GM21381 (cell line): ENCODE results near the gene TIMM10.

Experiments
- ATAC-seq: cut with Tn5 transposase; IDR thresholded peaks from one replicate; pipeline ENCODE4 v1.9.1; 2021; ENCODE audit warnings: mild to moderate bottlenecking, moderate library complexity; ENCODE audit not compliant: unreplicated experiment

Gene TIMM10

DNA sequence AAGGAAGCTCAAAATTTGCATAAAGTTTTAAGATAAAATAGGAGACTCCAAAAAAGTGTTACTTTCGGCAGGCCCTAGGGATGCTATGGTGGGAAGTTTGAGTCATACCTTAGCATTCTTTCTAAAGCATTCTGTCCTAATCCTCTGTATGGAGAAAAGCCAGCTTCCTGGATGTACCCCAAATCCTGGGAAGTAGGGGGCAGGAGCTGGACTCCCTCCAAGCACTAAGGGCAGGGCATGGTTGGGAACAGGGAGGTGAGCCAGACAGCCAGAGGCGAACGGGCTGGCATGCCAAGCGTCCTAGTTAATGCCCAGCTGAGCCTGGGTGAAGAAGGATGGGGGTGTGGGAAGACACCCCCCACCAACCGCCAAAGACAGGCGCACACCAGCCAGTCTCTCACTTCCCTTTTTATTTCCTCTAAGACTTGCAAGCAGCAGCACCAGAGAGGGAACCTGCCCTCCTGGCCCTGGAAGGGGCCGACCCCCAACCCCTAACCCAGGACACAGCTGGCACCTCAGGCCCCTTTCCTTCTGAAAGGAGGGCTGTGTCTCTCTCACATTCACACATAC, 46.3 kb downstream of the TIMM10 start:
- ATAC-seq = peak; percentile 60

DNA sequence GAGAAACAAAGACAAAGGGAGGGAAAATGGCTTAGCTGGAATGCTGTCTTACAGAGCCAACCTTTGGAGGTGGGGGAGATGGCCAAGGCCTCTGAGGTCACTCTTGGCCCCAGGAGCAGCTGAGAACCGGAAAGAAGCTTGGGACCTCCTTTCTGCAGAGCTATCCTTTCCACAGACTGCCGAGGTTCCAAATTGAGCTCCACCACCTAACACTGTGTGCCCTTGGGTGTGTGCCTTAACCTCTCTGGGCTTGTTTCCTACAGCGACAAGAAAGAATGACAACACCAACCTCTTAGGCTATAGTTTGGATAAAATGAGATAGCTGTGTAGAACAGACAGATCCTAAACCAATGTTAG, 47.0 kb downstream of the TIMM10 start:
- no peak for ATAC-seq

DNA sequence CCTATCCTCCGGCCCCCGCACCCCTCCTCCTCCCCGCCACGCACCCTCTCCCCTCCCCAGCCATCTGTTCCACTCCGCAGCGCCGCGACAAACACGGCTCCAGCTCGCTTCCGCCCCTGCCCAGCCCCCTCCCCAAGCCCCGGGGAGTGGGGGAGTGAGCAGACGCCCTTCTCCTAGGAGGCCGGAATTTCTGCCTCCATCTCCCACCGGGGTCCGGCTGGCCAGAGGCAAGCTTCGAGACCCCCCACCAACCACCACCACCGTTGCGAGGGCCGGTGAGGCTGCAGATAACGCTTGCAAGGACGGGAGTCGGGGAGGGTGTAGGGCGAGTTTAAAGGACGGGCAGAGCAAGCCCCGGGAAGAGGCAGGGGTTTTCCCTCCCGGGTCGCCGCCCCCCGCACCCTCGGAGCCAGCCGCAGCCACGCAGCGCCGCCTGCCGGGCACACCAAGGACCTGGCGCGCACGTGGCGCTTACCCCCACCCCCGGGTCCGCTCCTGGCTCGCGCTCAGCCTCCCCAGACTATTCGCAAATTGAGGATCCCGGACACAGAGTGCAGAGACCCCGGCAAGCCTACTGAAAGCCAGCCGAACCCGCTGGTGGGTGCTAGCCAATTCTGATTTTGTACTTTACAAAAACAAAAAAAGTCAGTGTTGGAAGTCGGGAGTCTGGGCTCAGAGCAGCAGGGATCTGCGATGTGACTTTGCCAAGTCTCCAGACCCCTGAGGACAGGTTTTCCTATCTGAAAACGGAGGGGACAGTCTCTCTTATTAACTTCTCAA, 47.6 kb downstream of the TIMM10 start:
- peak; percentile 44 for ATAC-seq

DNA sequence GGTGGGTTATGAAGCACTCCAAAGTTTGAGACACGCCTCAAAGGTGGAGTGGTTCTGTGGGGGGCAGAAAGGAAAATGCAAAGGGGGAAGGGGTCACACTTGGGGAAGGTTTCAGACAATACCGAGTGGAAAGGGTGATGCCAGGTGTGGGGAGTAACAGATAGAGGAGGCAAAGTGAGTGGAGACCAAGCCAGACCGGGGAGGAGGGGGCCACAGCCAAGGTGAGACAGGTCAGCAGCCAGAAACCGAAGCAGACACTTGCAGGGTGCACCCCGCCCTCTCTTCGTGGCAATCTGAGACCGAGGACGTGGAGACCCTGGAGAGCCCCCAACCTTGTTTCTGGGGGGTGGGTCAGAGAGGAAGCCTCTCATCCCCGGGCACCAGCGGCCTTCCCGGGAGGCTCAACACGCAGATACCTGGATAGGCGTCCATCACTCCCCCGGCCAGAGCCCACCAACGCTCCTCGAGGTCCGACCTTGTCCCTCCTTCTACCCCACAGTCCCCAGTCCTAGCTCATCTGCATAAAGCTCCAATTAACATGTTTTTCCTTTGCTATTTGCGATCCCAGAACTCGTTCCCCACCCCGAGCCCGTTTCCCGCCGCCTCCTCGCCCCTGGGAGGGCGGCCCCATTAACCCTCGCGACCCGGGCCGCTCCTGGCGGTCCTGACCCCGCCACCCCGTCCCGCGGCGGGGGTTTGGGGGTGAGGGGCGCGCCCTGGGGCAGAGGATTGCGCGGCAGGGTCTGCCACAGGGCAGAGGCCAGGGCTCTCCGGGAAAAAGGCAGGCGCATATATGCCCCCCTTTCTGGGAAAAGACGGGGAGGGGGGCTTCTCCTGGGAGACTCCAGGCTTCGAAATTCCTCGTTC, 48.4 kb downstream of the TIMM10 start:
- ATAC-seq = no peak

DNA sequence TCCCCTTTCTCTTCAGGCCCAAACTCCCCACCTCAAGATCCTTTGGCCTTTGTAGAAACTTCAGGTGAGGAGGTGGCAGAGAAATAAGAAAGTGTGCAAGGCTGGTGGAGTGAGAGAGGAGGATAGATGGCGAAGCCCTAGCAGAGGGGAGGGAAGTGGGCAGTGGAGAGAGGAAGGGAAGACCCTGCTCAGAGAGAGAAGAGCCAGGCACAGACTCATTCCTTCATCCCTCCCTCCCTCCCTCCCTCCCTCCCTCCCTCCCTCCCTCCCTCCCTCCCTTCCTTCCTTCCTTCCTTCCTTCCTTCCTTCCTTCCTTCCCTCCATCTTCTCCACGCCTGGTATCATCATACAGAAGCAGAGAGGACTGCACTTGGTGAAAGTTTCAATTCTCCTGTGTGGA, 49.2 kb downstream of the TIMM10 start:
- ATAC-seq = no peak

DNA sequence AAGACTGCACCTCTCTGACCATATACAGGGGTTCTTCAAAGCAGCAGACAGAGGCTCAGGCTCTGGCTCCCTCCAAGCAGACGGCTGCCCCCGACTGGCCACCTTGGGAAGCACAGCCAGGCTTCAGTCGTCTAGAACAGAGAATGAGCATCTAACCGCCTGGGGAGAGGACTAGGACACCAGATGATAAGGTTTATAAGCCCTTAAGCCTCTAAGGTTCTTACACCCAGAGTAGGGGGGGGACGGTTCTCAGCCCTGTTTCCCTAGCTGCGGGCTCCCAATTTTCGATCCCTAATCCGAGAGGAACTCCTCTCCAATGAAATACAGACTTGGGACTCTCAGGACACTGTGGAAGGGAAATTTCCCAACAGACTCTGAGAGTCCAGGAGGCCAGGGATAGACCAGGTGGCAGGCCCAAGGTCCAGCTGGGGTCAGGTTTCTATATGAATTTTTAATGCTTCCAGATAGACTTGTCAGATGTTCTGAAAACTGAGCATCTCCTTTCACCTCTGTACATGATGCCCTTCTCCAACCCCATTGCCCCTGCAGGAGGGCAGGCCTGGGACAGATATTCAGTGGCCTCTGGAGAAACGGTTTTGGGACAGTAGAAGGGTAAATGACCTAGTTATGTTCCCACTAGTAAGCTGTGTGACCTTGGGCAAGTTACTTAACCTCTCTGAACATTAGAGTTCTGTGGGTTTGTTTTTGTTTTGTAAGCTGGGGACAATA, 50.0 kb downstream of the TIMM10 start:
- no peak for ATAC-seq

DNA sequence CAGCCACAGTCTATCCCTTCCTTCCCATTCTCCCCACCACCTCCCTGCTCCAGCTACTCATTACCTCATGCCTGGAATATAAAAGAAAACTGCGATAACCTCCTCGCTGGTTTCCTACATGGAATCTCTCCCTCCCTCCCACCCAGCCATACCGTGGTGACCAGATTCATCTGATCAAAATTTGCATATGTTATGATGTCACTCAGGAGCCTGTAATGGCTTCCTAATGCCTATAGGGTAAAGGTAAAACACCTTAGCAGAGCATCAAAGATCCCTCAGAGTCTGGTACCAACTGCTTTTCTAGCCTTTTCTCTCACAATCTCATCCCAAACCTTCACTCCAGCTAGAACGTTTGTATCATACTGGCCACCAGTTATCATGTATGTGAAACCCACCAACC, 50.6 kb downstream of the TIMM10 start:
- no peak for ATAC-seq

DNA sequence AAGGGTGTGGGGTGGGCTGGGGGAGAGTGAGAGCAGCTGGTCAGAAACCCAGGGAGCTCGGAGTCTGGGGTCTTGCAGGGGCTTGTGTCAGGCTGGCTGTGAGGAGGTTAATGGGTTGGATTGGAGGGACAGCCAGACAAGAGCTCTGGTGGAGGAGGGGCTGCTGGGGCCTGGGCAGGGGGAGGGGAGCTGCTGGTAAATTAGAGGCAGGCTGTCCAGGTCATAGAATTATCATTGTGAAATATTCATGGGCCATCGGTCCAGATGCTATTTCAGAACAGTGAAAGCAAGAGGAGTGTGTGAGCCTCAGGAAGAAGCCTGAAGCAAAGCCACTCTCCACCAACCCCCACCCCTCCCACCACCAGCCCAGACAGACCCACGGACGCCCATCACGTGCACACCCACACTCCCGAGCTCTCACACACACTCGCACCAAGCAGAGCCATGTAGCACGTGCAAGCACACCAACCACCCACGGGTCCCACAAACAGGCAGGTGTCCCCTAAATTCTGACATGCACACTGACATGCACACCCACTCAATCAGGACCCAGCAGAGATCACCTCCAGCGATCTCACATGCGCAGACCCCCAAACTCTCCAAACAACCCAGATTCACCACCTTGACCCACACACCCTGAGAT, 51.4 kb downstream of the TIMM10 start:
- ATAC-seq = no peak
